LNCaP clone FGC (cell line): ENCODE results near the gene ZPR1.

Experiments
- DNase-seq: peaks from one replicate; pipeline ENCODE4 v3.0.0-alpha.2; 2011; ENCODE audit warnings: low read depth
- H3K4me3 ChIP-seq: 2 replicates; pipeline ENCODE4 v1.5.1; 2011; ENCODE audit warnings: mild to moderate bottlenecking, low read depth, low read length, control low read depth
- TF ChIP-seq, protein P1 (sequence below): IDR thresholded peaks from 2 replicates; pipeline ENCODE4 v1.5.1; 2012; ENCODE audit warnings: mild to moderate bottlenecking; ENCODE audit not compliant: control insufficient read depth, insufficient read depth; ENCODE audit errors: extremely low read depth

The ZPR1 gene

DNA sequence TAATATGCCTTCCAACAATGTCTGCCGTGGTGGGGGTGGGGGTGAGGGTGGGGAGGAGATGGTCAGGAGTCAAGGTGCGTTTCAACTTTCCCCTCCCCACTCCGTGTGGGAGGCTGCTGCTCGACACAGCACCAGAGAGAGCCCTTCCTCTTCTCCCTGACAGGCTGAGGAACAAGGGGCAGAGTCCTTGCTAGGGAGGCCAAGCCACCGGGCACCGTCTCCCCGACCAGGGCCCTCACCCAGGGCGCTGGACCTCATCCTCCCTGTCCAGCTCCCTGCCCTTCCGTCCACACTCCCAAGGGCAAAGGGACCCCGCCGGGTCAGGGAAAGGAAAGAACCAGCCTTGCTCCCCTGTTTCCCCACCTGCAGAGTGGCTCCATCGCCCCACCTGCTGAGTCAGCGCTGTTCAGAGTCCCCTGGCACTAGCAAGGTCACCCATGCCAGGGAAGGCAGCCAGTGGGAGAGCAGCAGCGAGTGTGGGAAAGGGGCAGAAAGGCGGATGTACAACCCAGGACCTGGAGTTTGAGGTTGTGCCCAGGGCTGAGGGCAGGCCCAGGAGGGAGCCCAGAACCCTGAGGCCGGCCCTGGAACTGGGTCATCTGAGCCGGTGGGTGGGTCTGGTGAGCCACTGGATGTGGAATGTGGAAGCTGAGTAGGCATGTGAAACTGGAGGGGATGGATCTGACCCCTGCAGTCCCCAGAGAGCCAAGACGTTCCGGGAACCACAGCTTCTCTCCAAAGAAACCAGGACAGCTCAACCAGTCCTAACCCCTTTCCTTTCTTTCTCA is 62.2 kb downstream of the ZPR1 start:
- TF ChIP-seq, protein P1, sequence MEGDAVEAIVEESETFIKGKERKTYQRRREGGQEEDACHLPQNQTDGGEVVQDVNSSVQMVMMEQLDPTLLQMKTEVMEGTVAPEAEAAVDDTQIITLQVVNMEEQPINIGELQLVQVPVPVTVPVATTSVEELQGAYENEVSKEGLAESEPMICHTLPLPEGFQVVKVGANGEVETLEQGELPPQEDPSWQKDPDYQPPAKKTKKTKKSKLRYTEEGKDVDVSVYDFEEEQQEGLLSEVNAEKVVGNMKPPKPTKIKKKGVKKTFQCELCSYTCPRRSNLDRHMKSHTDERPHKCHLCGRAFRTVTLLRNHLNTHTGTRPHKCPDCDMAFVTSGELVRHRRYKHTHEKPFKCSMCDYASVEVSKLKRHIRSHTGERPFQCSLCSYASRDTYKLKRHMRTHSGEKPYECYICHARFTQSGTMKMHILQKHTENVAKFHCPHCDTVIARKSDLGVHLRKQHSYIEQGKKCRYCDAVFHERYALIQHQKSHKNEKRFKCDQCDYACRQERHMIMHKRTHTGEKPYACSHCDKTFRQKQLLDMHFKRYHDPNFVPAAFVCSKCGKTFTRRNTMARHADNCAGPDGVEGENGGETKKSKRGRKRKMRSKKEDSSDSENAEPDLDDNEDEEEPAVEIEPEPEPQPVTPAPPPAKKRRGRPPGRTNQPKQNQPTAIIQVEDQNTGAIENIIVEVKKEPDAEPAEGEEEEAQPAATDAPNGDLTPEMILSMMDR: no peak
- DNase-seq: no peak
- no peak overlapping the region for H3K4me3 ChIP-seq

DNA sequence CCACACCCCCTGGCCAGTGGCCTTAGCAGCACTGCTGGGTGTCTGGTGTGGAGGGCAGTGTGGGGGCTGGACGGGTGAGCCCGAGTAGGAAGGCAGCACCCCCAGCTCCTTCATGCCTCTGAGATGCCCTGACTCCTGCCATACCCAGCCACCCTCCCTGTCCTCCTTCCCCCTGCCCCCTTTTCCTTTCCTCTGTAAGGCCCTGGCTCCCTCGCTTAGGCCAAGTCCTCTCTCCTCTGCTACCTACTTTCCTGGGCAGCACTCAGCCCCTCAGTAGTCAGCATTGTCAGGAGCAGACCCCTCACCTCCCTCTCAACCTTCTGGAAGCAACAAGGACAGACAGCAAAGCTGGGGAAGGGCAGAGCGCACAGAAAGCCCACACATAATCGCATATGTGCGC is 63.0 kb downstream of the ZPR1 start:
- TF ChIP-seq, protein P1: no peak
- H3K4me3 ChIP-seq: no peak overlapping the region
- no peak for DNase-seq
